NB4 (cell line): ENCODE data around the gene BRSK1.

ENCODE experiments used
- POLR2A ChIP-seq: IDR thresholded peaks from 2 replicates; pipeline ENCODE4 v1.6.1; 2011; ENCODE audit warnings: mild to moderate bottlenecking; ENCODE audit not compliant: insufficient read length; ENCODE audit errors: extremely low read depth
- TF ChIP-seq, protein P1 (sequence below): IDR thresholded peaks from one replicate; pipeline ENCODE4 v1.5.1; 2012; ENCODE audit warnings: low read depth, low read length

DNA sequence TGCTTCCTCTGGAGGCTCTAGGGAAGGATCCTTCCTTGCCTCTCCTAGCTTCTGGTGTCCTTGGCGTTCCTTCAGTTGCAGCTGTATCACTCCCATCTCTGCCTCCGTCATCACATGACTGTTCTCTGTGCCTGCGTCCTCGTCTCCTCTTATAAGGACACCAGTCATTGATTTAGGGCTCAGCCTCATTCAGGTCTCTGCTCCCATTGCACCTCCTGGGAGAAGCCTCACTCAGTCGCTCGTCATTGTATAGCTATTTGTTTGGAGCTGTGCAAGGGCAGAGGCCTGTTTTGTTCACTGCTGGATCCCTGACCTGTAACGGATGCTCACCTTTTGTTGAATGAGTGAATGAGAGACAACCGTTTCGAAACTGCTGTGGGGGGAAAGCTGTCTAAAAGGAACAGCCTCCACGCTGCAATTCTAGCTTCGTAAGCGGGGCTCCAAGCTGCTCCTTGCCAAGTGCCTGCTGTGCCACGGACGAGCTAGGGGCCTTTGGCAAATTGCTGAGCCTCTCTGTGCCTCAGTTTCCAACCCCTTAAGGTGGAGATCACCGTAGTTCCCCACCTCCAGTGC lies 17.2 kb downstream of the BRSK1 start:
- no peak for TF ChIP-seq POLR2A
- TF ChIP-seq, protein P1, sequence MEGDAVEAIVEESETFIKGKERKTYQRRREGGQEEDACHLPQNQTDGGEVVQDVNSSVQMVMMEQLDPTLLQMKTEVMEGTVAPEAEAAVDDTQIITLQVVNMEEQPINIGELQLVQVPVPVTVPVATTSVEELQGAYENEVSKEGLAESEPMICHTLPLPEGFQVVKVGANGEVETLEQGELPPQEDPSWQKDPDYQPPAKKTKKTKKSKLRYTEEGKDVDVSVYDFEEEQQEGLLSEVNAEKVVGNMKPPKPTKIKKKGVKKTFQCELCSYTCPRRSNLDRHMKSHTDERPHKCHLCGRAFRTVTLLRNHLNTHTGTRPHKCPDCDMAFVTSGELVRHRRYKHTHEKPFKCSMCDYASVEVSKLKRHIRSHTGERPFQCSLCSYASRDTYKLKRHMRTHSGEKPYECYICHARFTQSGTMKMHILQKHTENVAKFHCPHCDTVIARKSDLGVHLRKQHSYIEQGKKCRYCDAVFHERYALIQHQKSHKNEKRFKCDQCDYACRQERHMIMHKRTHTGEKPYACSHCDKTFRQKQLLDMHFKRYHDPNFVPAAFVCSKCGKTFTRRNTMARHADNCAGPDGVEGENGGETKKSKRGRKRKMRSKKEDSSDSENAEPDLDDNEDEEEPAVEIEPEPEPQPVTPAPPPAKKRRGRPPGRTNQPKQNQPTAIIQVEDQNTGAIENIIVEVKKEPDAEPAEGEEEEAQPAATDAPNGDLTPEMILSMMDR = no peak
